ENCODE measurements around the gene WNT3. TPM values are rescaled to one million over a fixed set of nuclear protein-coding genes. Genes with fewer than 3 reads are reported as not detected.

WNT3 gene
- total and polyA plus RNA-seq, 4 donors, result 0.74 to 2.9 (median 1.4) TPM

GRCh38 chr17:46800573-46800972 is 17.9 kb downstream of the WNT3 start:
- Histone ChIP-seq H3K9me3 (ENCODE audit: control insufficient read depth in 4 of 4, insufficient read depth in 3 of 4, low read length in 3 of 4) (no peaks in the 10 kb centered on the region), H3K4me3 (no peak overlapping the region), H3K27ac (ENCODE audit: low read depth in 1 of 2, low read length in 1 of 2) (no peak overlapping the region), H3K9ac (ENCODE audit: insufficient read depth in 1 of 2, low read length in 2 of 2) (no peak overlapping the region), H3K27me3 (ENCODE audit: control insufficient read depth in 3 of 3, insufficient read depth in 3 of 3, low read length in 2 of 3) (peaks cover 0 to 4% (median 0%) of the 10 kb centered on the region in 3 donors), H3K4me1 (ENCODE audit: control insufficient read depth in 5 of 5, insufficient read depth in 5 of 5, low read length in 5 of 5) (no peaks in the 10 kb centered on the region), H3K36me3 (ENCODE audit: control insufficient read depth in 4 of 4, insufficient read depth in 4 of 4, low read length in 4 of 4) (no peaks in the 10 kb centered on the region)
- ATAC-seq (ENCODE audit: insufficient read depth, low FRiP score), result no peak
- TF ChIP-seq, protein P1, sequence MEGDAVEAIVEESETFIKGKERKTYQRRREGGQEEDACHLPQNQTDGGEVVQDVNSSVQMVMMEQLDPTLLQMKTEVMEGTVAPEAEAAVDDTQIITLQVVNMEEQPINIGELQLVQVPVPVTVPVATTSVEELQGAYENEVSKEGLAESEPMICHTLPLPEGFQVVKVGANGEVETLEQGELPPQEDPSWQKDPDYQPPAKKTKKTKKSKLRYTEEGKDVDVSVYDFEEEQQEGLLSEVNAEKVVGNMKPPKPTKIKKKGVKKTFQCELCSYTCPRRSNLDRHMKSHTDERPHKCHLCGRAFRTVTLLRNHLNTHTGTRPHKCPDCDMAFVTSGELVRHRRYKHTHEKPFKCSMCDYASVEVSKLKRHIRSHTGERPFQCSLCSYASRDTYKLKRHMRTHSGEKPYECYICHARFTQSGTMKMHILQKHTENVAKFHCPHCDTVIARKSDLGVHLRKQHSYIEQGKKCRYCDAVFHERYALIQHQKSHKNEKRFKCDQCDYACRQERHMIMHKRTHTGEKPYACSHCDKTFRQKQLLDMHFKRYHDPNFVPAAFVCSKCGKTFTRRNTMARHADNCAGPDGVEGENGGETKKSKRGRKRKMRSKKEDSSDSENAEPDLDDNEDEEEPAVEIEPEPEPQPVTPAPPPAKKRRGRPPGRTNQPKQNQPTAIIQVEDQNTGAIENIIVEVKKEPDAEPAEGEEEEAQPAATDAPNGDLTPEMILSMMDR (IDR thresholded peaks at IDR 0.05; ENCODE audit: control extremely low read depth, extremely low read depth), result no peak
- DNase-seq, result no peak
- 90 to 98% methylated on average over 4 of the region's 4 CpGs for WGBS, 2 donors

- no peak overlapping the region for H3K27ac ChIP-seq (ENCODE audit: low read depth in 1 of 2, low read length in 1 of 2)
- ATAC-seq (ENCODE audit: insufficient read depth, low FRiP score) (no peak), DNase-seq (no peak)
- TF ChIP-seq, protein P1 (IDR thresholded peaks at IDR 0.05; ENCODE audit: control extremely low read depth, extremely low read depth), result no peak
- peaks cover 0 to 10% (median 0%) of the 10 kb centered on the region in 3 donors for H3K27me3 ChIP-seq (ENCODE audit: control insufficient read depth in 3 of 3, insufficient read depth in 3 of 3, low read length in 2 of 3)
- no peaks in the 10 kb centered on the region for H3K9me3 ChIP-seq (ENCODE audit: control insufficient read depth in 4 of 4, insufficient read depth in 3 of 4, low read length in 3 of 4)
- H3K4me1 ChIP-seq (ENCODE audit: control insufficient read depth in 5 of 5, insufficient read depth in 5 of 5, low read length in 5 of 5), result peaks cover 0 to 2% (median 0%) of the 10 kb centered on the region in 5 donors
- H3K4me3 ChIP-seq, result no peak overlapping the region
- no peaks in the 10 kb centered on the region for H3K36me3 ChIP-seq (ENCODE audit: control insufficient read depth in 4 of 4, insufficient read depth in 4 of 4, low read length in 4 of 4)
- WGBS, 2 donors, result 69 to 84% methylated on average over 8 of the region's 8 CpGs
- no peak overlapping the region for H3K9ac ChIP-seq (ENCODE audit: insufficient read depth in 1 of 2, low read length in 2 of 2)
Measured at GRCh38 chr17:46796956-46797530, 21.4 kb downstream of the WNT3 start.

DNA sequence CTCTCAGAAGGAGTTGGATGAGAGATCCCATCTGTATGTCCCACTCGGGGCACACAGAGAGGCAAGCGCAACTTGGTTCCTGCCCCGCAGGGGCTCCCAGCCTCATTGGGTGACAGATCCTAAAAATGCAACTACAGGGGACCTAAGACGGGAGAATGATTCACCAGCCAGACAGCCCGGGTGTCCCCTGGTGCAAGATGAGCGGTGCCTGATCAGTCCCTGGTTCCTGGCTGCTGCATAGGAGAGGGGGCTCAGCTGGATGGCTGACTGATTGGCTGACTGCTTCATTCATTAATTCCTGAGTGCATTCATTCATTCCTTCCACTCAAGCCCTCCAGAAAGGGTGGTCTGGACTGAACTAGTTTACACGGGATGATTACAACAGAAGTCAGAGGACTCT is 22.0 kb downstream of the WNT3 start:
- H3K9ac ChIP-seq (ENCODE audit: insufficient read depth in 1 of 2, low read length in 2 of 2), result no peak overlapping the region
- DNase-seq, result no peak

More for the DNA sequence above, 22.0 kb downstream of the WNT3 start:
- Histone ChIP-seq H3K4me1 (ENCODE audit: control insufficient read depth in 5 of 5, insufficient read depth in 5 of 5, low read length in 5 of 5) (peaks cover 0 to 2% (median 0%) of the 10 kb centered on the region in 5 donors), H3K9me3 (ENCODE audit: control insufficient read depth in 4 of 4, insufficient read depth in 3 of 4, low read length in 3 of 4) (no peaks in the 10 kb centered on the region), H3K27me3 (ENCODE audit: control insufficient read depth in 3 of 3, insufficient read depth in 3 of 3, low read length in 2 of 3) (peaks cover 0 to 10% (median 0%) of the 10 kb centered on the region in 3 donors), H3K27ac (ENCODE audit: low read depth in 1 of 2, low read length in 1 of 2) (no peak overlapping the region), H3K4me3 (no peak overlapping the region), H3K36me3 (ENCODE audit: control insufficient read depth in 4 of 4, insufficient read depth in 4 of 4, low read length in 4 of 4) (no peaks in the 10 kb centered on the region)
- TF ChIP-seq, protein P1 (IDR thresholded peaks at IDR 0.05; ENCODE audit: control extremely low read depth, extremely low read depth), result no peak
- 74 to 84% methylated on average over 7 of the region's 7 CpGs for WGBS, 2 donors
- no peak for ATAC-seq (ENCODE audit: insufficient read depth, low FRiP score)
